ENCODE measurements around the gene SCARB2. TPM values are rescaled to one million over a fixed set of nuclear protein-coding genes. Genes with fewer than 3 reads are reported as not detected.

Gene SCARB2
- total RNA-seq, 1 donor from 2014 or later, result 172 TPM

- peak overlapping the region; percentile 48 for H3K4me3 Mint-ChIP-seq (ENCODE audit: unreplicated experiment)
- H2AFZ ChIP-seq (ENCODE audit: low read depth, low read length), result peak overlapping the region; percentile 70
Observed at GRCh38 chr4:76252271-76252653, 38.6 kb upstream of the SCARB2 start.

DNA sequence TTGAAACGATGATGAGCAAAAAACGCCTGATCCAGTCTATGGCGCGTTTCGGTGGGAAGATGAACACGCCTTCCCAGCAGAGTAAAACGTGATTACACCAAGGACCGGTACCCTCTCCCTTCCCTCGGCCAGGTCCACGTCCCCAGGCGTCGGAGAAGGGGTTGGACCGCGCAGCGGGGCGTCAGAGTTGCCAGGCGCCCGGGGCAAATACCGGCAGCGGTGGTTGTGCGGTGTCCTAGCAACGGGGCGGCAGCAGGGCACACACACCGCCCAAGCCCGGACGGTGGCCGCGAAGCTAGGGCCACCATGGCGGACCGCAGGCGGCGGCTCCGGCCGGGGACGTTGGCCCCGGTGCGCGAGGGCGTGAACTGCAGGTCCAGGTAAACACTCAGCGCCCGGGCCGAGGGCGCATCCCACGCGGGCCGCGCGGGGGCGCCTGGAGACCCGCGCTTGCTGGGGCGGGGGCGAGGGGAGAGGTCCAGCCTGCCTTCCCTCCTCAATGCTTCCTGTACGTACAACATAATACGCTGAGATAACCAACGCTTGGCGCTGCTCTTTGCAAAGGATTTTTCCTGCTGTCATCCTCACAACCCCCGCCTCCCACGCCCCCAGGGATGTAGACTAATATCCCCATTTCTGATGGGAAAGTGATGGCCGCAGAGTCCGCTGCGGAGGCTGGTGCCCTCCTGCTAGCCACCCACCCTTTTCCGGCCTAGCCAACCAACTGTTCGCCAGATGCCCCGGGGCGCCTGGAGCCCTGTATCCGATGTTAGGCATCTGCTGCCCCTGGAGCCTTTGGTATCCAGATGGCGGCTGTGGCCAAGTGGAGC, 38.0 kb upstream of the SCARB2 start, which contains the start of gene FAM47E:
Gene FAM47E, plus strand, starts transcription at position 281 of the 830 bp plus-strand sequence. Its CDS starts 26 bp downstream, at position 307.
- peaks cover 12% of the 10 kb centered on the region for H3K4me1 ChIP-seq (ENCODE audit: insufficient read depth, low read length)
- peak within 1 kb of the TSS; percentile 85 for H3K4me2 ChIP-seq (ENCODE audit: low read length)
- no peak for FAIRE-seq
- H3K27ac ChIP-seq (ENCODE audit: low read depth, low read length), result no peak within 1 kb of the TSS
- H3K4me3 Mint-ChIP-seq (ENCODE audit: unreplicated experiment), result peak within 1 kb of the TSS; percentile 82
- H3K79me2 ChIP-seq (ENCODE audit: insufficient read depth, low read length), result no peaks in the 10 kb centered on the region
- H3K27me3 ChIP-seq (ENCODE audit: insufficient read depth, low read length), result peaks cover 39% of the 10 kb centered on the region
- H3K9me3 Mint-ChIP-seq (ENCODE audit: unreplicated experiment), result peaks cover 4% of the 10 kb centered on the region
- H2AFZ ChIP-seq (ENCODE audit: low read depth, low read length), result peak within 1 kb of the TSS; percentile 70
- peak within 1 kb of the TSS; percentile 26 for H3K9ac ChIP-seq (ENCODE audit: low read length)
- H3K27ac Mint-ChIP-seq (ENCODE audit: unreplicated experiment), result peak within 1 kb of the TSS; percentile 92
- peaks cover 45% of the 10 kb centered on the region for H3K27me3 Mint-ChIP-seq (ENCODE audit: low read depth, unreplicated experiment)
- peak within 1 kb of the TSS; percentile 50 for H3K4me3 ChIP-seq (ENCODE audit: insufficient read depth, low read depth, low read length)
- no peaks in the 10 kb centered on the region for H3K36me3 Mint-ChIP-seq (ENCODE audit: low read depth, unreplicated experiment)
- H3K36me3 ChIP-seq (ENCODE audit: insufficient read depth, low read length), result no peaks in the 10 kb centered on the region
- no peaks in the 10 kb centered on the region for H4K20me1 ChIP-seq (ENCODE audit: insufficient read depth, low read length)
- H3K4me1 Mint-ChIP-seq (ENCODE audit: low read depth, unreplicated experiment), result no peaks in the 10 kb centered on the region
- no peaks in the 10 kb centered on the region for H3K9me3 ChIP-seq (ENCODE audit: insufficient read depth, low read depth, low read length)
- DNase-seq (ENCODE audit: low read depth), result peak; percentile 16
- TF ChIP-seq EZH2 (IDR thresholded peaks at IDR 0.05; ENCODE audit: insufficient read depth, low read length) (peak; percentile 45), CTCF (IDR thresholded peaks at IDR 0.05; ENCODE audit: insufficient read depth, low read depth, low read length) (no peak)

More at GRCh38 chr4:76252271-76252653, 38.6 kb upstream of the SCARB2 start:
- no peak for FAIRE-seq
- Histone ChIP-seq H3K79me2 (ENCODE audit: insufficient read depth, low read length) (no peaks in the 10 kb centered on the region), H3K4me3 (ENCODE audit: insufficient read depth, low read depth, low read length) (peak overlapping the region; percentile 50), H3K27me3 (ENCODE audit: insufficient read depth, low read length) (peaks cover 39% of the 10 kb centered on the region), H3K36me3 (ENCODE audit: insufficient read depth, low read length) (no peaks in the 10 kb centered on the region), H3K9ac (ENCODE audit: low read length) (no peak overlapping the region), H3K4me2 (ENCODE audit: low read length) (peak overlapping the region; percentile 85), H3K27ac (ENCODE audit: low read depth, low read length) (no peak overlapping the region), H3K4me1 (ENCODE audit: insufficient read depth, low read length) (peaks cover 12% of the 10 kb centered on the region), H3K9me3 (ENCODE audit: insufficient read depth, low read depth, low read length) (no peaks in the 10 kb centered on the region), H4K20me1 (ENCODE audit: insufficient read depth, low read length) (no peaks in the 10 kb centered on the region)
- peaks cover 45% of the 10 kb centered on the region for H3K27me3 Mint-ChIP-seq (ENCODE audit: low read depth, unreplicated experiment)
- H3K36me3 Mint-ChIP-seq (ENCODE audit: low read depth, unreplicated experiment), result no peaks in the 10 kb centered on the region
- no peak for DNase-seq (ENCODE audit: low read depth)
- no peak overlapping the region for H3K27ac Mint-ChIP-seq (ENCODE audit: unreplicated experiment)
- no peaks in the 10 kb centered on the region for H3K4me1 Mint-ChIP-seq (ENCODE audit: low read depth, unreplicated experiment)
- TF ChIP-seq EZH2 (IDR thresholded peaks at IDR 0.05; ENCODE audit: insufficient read depth, low read length) (no peak), CTCF (IDR thresholded peaks at IDR 0.05; ENCODE audit: insufficient read depth, low read depth, low read length) (no peak)
- H3K9me3 Mint-ChIP-seq (ENCODE audit: unreplicated experiment), result peaks cover 4% of the 10 kb centered on the region

- H3K4me2 ChIP-seq (ENCODE audit: low read length), result peak overlapping the region; percentile 85
- peak overlapping the region; percentile 50 for H3K4me3 ChIP-seq (ENCODE audit: insufficient read depth, low read depth, low read length)
- H3K79me2 ChIP-seq (ENCODE audit: insufficient read depth, low read length), result no peaks in the 10 kb centered on the region
- TF ChIP-seq CTCF (IDR thresholded peaks at IDR 0.05; ENCODE audit: insufficient read depth, low read depth, low read length) (no peak), EZH2 (IDR thresholded peaks at IDR 0.05; ENCODE audit: insufficient read depth, low read length) (no peak)
- peak overlapping the region; percentile 82 for H3K4me3 Mint-ChIP-seq (ENCODE audit: unreplicated experiment)
- H3K36me3 Mint-ChIP-seq (ENCODE audit: low read depth, unreplicated experiment), result no peaks in the 10 kb centered on the region
- FAIRE-seq, result no peak
- no peaks in the 10 kb centered on the region for H3K36me3 ChIP-seq (ENCODE audit: insufficient read depth, low read length)
- no peaks in the 10 kb centered on the region for H3K9me3 Mint-ChIP-seq (ENCODE audit: unreplicated experiment)
- no peak for DNase-seq (ENCODE audit: low read depth)
- peak overlapping the region; percentile 70 for H2AFZ ChIP-seq (ENCODE audit: low read depth, low read length)
- H3K9me3 ChIP-seq (ENCODE audit: insufficient read depth, low read depth, low read length), result no peaks in the 10 kb centered on the region
- H3K9ac ChIP-seq (ENCODE audit: low read length), result peak overlapping the region; percentile 26
- peaks cover 45% of the 10 kb centered on the region for H3K27me3 ChIP-seq (ENCODE audit: insufficient read depth, low read length)
- no peaks in the 10 kb centered on the region for H4K20me1 ChIP-seq (ENCODE audit: insufficient read depth, low read length)
- H3K27me3 Mint-ChIP-seq (ENCODE audit: low read depth, unreplicated experiment), result peaks cover 48% of the 10 kb centered on the region
- H3K4me1 Mint-ChIP-seq (ENCODE audit: low read depth, unreplicated experiment), result no peaks in the 10 kb centered on the region
- H3K27ac ChIP-seq (ENCODE audit: low read depth, low read length), result no peak overlapping the region
- peaks cover 12% of the 10 kb centered on the region for H3K4me1 ChIP-seq (ENCODE audit: insufficient read depth, low read length)
- peak overlapping the region; percentile 92 for H3K27ac Mint-ChIP-seq (ENCODE audit: unreplicated experiment)
Observed at GRCh38 chr4:76250962-76251361, 37.3 kb upstream of the SCARB2 start.
